ENCODE measurements around the gene RNASEH2A.

Gene RNASEH2A

DNA sequence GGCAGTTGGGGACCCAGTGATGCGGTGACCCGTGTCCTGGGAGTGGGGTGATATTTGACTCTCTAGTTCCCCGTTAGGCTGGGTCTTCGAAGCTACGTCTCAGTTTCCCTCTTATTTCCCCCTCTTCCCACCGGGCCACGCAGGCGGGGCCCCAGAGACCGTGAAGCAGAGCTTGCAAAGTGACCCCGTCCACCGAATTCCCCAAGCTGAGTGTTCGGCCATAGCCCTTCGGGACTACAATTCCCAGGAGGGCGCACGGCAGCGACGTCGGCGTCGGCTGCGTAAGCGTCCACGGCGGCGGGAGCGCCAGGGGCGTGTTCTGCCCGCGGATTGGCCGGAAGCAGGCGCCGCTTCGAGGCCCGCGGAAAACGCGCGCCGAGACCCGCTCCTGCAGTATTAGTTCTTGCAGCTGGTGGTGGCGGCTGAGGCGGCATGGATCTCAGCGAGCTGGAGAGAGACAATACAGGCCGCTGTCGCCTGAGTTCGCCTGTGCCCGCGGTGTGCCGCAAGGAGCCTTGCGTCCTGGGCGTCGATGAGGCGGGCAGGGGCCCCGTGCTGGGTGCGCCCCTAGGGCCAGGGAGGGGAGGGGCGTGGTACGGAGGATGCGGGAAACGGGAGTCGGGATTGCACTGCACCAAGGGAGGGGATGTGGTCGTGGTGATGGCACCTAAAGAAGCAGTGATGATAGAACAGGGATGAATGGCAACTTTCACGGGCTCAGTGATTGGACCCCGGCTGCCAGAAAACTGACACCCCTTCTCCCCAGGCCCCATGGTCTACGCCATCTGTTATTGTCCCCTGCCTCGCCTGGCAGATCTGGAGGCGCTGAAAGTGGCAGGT lies at the start of gene RNASEH2A:
Gene RNASEH2A (plus strand): TSS at position 343 of the 840 bp plus-strand sequence. CDS start 90 bp downstream, at position 433.
- peak; percentile 83 for DNase-seq

DNA sequence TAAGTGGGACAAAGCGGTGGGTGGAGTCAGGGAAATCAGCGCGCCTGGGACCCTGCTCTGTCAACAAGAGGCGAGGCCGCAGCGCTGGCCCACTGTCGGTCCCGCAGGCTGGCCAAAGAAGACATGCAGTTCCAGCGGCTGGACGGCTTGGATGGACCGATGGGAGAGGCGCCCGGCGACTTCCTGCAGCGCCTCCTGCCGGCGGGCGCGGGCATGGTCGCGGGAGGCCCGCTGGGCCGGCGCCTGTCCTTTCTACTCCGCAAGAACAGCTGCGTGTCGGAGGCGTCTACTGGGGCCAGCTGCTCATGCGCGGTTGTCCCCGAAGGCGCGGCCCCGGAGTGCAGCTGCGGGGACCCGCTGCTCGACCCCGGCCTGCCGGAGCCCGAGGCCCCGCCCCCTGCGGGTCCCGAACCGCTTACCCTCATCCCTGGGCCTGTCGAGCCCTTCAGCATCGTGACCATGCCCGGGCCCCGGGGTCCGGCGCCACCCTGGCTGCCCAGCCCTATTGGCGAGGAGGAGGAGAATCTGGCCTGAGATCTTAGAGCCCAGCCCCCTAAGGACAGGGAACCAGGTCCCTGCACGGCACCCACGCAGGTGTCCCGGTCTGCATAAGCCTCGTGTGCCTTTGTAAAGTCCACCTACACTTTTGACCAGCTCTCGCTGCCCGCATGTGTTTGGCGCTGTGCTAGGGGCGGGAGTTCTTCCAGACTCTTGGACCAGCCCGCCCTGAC lies 48.7 kb upstream of the RNASEH2A start:
- peak; percentile 59 for DNase-seq

DNA sequence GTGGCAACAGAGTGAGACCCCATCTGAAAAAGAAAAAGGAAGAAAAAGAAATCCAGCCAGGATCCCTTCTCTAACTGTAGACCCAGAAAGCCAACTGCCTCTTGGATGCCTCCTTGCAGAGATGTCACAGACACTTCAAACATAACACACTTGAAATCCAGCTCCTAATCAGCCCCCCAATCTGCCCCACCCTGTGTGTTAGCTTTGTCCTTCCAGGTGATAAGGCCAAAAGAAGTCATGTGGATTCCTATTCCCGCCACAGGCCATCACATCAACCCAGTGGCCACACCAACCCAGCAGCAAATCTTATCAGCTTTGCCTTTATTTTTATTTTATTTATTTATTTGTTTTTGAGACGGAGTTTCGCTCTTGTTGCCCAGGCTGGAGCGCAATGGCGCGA lies 46.7 kb upstream of the RNASEH2A start:
- no peak for DNase-seq

DNA sequence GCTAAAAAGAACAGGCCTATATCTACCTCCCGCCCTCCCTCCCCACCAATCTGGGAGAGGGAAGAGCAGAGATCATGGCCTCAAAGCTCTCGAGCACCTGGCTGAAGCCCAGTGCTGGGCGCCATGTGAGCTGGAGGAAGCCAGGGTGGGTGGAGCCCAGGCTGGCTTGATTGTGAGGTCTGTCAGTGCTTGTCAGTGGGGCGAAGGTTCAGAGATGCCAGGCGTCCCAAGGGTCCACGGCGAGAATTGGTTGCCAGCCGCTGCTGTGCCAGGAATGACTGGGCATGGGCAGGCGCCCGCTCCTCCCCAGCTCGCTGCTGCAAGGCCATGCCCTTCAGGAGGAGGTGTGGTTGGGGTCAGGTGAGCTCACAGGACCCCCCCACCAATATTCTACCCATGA lies 43.3 kb upstream of the RNASEH2A start:
- no peak for DNase-seq

DNA sequence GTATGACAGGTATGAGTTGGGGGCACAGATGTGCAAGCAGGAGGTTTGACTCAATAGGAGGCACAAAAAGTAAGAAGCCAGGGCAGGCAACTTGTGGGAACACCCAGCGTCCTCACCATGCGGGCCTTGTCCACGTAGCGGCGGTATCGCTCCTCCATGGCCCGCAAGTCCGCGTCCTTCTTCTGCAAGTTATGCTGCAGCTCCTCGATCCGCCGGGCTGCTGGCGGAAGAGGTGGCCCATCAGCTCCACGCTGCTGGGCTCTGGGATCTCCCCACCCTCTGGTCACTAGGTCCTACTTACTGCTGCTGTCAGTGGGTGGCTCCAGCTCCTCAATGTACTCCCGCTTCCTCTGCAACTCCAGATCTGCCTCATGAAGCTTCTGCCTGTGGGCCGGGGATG lies 41.7 kb upstream of the RNASEH2A start:
- DNase-seq: no peak

DNA sequence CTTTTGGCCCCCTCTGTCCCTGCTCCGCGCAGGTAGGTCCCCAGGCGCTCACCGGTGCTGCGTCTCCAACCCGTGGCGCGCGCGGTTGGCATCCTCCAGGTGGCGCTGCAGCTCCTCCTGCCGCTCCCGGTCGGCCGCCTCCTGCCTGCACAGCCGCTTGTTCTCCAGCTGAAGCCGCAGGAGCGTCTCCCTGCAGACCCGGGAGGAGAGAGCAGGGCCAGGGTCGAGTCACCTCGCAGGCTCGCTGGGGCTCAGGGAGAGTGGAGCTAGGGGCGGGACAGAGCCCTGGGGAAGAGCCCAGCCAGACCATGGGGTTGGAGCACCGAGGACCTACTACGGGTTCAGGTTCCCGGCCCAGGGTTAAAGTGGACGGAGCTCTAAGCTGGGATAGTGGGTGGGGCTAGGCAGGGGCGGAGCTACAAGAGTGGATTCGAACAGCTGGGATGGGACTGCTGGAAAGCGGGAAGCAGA lies 40.3 kb upstream of the RNASEH2A start:
- DNase-seq: no peak

DNA sequence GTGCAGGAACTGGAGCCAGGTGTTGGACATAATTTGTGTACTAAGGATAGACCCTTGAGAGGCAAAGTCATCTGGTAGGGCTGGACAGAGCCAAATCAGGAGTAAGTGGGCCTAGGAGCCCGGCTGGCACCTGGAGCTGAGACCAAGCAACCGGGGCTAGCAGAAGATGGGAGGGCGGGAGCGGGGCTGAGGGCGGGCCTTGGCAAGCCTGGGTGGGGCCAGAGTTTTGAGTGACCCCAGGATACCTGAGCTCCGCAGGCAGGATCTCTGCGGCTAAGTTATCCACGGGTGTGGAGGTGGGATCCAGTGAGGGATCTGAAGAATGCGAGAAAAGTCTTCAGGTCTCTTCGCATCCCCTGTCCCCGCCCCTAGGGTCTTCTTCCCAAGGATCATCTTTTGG lies 39.2 kb upstream of the RNASEH2A start:
- DNase-seq: no peak

DNA sequence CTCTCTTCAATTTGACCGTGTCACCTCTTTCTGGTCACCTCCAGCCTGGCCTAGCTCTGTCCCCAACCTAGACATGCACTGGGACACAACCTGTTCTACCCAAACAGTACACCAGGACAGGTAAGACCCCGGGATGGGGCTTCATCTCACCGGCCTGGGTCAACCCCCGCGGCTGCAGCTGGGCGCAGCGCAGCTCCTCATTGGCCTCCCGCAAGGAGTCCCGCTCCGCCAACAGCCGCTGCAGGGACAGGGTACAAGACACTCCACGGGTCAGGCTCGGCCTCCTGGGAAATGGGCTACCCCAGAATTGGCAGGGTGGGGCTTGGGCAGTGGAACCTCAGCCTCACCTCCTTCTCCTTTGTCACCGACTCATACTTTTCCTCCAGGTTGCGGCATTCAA lies 38.7 kb upstream of the RNASEH2A start:
- no peak for DNase-seq

DNA sequence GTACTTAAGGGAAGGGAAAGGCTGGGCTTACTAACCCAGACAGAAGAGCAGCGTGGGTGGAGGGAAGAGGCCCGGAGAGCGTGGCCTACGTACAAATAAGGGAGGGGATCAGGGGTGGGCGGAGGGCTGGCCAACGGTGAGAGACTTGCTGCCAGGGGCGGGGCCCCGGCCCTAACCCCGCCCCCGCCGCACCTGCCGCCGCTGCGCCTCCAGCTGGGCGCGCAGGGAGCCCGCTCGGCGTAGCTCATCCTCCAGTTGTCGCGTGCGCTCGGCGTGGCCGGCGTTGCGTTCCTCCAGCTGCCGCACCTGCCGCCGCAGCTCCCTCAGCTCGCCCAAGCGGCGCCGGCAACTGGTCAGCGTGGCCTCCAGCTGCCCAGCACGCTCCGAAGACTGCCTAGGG lies 36.7 kb upstream of the RNASEH2A start:
- DNase-seq: peak; percentile 54

DNA sequence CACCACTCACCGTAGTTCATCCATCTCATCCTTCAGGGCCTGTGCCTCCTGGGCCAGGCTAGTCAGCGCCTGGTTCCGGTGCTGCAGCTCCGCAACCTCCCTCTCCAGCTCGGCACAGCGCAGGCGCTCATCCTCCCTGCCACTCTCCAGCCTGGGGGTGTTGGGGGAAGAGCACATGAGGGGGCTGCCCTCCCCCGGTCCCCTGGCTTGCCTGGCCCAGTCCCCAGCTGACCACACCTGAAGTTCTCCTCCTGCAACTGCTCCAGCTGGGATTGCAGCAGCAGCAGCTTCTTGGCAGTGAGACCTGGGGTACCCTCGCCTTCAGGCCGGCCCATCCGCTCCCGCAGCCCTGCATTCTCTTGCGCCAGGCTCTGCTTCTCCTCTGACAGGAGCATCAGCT lies 35.5 kb upstream of the RNASEH2A start:
- no peak for DNase-seq

DNA sequence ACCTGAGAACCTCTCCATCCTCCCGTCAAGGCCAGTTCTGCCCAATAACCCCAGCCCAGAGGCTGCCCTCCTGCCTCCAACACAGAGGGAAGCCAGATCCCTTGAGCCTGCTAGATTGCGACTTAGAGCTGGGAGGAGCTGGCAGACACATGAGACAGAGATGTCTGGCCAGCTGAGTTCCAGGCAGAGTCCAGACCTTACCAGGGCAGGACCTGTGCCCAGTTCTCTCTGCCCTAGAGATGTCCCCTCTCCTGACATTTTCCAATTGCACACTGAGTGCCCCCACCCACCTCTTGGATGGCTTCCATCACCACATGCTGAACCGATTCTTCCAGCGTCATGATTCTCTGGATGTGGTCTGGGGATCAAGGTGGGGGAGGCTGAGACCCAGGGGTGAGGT lies 34.1 kb upstream of the RNASEH2A start:
- DNase-seq: no peak

DNA sequence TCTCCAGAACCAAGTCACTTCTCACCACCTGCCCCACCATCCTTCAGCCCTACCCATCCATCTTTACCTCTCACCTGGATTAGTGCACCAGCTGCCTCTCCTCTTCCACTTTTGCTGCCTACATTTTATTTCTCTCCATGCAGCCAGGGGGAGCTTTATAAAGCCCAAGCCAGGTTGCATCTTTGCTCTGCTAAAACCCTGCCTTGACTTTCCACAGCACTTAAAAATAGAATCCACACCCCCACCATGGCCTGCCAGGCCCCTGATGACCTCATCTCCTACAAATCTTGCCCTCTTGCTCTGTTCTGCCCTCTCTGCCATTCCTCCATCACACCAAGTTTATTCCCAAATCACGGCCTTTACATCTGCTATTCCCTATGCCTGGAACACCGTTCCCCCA lies 32.8 kb upstream of the RNASEH2A start:
- DNase-seq: no peak

DNA sequence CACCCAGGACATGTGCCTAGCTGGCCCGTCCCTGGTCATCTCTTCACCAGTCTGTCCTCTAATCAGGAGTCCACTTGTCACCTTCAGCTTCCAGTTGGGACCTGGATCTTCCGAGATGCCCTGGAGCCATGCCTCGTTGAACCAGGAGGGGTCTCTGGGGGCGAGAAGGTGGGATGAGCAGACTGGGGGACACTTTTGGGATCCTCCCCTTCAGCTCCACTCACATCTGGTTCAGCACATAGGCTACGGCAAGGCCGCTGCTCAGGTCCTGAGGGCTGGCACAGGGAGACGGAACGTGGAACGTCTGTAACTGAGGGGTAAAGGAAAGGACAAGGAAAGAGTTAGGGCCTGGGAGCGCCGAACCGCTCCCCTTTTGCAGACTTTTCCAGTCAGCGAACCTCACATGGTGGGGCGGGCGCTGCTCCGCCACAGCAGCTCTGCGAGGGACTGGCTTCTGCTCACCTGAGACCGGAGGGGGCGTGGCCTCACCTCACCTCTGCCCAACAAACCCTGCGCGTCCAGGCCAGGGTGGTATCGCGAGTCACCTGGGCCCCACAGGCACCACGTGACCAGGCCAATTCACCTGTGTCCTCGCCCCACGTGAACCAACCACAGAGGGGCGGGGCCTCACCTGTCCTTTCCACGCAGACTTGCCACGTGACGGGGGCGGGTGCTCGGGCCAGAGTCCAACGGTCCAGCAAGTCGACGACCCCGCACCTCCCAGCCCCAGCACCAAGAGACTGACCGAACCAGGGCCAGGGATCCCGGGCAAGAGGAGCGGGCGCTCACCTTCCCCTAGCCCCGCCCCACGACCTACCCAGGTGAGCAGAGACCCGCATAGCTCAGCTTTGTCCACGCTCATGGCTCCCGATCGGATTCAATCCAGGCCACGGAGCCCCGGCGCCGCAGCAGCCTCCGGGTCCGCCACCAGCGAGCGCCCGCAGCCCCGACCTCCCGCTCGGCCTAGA lies 31.5 kb upstream of the RNASEH2A start, which contains the start of gene HOOK2:
Gene HOOK2 (minus strand): TSS at position 965 of the 968 bp plus-strand sequence. CDS start 103 bp downstream, at position 862.
- peak; percentile 48 for DNase-seq

DNA sequence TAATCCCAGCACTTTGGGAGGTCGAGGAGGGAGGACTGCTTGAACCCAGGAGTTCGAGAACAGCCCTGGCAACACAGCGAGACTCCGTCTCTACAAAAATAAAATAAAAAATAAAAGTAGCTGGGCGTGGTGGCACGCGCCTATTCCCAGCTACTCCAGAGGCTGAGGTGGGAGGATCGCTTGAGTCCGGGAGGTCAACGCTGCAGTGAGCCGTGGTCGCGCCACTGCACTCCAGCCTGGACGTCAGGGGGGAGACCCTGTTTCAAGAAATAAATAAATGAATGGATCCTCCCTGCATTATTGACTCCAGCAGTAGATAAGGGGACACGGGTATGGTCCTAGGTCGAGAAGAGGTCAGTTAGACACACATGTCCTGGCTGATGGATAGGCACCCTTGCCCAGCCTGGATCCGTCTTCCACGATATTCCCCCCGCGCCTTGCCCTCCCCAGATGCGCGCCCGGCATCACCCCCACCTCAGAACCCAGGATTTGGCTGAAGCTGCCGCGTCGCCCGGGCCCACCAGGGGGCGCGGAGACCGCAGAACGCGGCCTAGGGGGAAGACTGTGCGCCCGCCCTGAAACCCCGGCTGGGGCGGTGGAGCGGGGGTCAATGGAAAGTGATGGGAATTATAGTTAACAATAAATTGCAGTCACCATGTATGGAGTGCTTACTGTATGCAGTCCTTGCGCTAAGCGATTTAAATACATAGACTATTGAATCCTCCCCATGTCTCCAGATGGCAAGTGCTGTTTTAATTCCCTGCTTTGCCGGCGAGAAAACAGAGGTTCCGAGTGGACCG lies 29.0 kb upstream of the RNASEH2A start:
- DNase-seq: peak; percentile 78

DNA sequence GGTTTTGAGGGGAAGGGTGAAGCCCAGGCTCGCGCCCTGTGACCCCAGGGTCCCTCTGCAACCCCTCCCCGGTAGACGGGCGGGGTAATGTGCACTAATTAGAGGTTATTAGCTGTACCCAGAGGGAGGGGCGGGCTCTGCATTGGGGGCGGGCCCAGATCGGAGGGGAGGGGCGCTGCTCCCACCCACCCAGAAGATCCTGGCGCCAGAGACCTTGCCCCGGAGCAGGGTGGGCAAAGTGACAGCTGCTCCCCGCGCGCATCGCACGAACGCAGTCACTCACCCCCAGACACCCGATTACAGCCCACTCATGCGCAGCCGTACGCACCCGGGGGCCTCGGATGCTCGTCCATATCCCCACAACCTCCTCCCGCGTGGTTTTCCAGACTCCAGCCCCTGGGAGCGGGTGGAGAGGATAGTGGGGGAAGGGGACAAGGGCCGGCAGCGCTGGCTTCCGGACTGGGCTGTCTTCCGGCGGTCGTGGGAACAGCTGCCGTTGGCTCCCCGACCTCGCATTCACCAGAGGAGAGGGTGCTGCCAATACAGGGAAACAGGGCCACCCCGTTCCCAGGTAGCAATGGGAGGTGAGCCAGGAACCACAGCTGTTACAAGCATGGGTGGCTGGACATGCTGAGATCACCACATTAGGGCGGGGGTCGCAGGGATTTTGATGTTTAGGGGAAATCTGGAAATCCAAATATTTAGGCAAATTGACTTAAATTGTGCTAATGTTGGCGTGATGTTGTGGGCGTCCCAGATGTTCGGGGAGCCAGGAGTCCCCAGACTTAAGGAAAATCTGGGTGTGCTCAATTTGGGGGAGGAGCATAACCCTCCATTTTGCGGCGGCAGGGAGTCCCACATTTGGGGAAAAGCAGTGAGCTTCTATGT lies 28.1 kb upstream of the RNASEH2A start:
- peak; percentile 37 for DNase-seq

DNA sequence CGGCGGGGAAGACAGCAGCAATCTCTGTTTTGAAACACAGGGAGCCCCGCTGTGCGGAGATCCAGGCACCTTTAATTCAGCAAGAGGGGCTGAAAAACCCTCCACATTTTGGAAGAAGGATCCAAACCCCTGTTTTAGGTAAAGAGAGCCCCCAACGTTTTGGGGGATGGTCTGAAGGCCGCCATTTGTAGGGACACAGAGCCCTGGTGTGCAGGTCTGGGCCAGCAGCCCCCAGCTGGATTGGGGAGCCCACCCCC lies 27.6 kb upstream of the RNASEH2A start:
- DNase-seq: no peak

DNA sequence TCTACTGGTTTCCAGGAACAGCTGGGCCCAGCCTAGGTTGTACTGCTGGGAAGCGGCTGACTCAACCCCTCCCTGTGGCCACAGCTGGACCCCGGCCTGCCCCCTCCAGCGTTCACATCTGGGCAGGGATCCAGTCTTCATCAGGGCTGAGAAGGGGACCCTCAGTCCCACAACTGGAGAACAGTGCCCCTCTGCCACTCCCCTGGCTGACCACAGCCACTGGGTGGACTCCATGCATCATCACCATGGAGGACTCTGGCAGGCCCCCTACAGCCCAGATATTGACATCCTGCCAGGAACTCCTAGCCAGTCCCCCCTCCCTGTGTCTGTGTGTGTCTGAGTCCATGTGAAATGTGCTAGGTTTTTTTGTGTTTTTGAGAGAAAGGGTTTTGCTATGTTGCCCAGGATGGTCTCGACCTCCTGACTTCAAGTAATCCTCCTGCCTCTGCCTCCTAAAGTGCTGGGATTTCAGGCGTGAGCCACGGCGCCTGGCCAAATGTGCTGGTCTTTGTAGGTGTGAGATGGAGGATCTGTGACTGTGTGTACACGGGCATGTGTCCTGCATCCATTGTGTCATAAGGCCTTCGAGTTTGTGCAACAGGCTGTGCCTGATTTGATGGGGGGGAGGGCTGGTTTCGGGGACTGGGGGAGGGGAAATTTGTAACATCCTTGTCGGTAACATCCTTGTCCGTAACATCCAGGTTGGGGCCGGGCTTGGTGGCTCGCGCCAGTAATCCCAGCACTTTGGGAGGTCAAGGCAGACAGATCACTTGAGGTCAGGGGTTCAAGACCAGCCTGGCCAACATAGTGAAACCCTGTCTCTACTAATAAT lies 27.0 kb upstream of the RNASEH2A start:
- no peak for DNase-seq

DNA sequence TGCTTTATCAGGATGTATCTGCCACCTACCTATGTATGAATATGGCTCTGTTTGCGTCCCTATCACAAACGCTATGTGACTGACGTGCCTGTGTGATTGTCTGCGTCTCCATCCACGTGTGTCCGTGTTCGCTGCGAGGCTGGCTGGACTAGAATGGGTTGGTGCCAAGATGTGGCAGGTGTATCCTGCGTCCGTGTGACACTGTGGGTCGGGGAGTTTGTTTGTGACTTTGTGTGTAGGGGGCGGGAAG lies 24.3 kb upstream of the RNASEH2A start:
- DNase-seq: no peak

DNA sequence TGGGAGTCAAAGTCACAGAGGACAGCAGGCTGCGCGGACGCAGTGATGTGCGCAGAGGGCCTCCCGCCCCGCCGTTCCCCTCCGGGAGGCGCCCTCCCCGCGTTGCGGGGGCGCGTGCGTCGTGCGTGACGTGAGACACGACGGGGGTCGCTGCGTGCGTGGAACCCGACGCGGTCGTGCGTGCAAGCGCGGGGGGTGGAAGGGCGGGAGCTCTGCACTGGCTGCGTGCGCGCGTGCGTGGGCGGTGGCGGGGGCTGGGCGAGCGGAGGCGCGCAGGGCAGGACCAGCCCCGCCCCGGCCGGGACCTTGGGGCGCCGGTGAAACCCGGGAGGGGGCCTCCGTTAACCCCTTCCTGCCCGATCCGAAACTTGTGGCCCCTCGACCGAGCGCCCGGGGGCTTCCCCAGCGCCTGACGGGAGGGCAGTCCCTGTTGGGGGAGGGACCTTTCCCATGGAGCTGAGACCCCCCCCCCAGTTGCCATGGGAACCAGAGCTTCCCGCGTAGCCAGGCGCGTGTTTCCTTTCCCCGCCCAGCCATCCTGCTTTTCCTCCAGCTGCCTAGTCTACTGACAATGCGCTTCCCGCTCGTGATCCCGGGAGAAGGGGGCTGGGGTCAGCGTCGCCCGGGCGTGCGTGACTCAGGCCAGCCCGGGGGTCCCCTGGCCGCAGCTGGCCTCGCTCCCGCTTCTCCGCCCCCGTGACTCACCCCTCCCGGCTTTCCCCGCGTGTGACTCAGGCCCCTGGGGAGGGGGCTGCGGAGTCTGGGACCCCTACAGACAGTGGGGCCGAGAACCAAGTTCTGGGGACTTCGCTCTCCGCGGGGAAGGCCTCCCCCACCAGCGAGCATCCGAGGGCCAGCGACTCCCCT lies 23.7 kb upstream of the RNASEH2A start:
- DNase-seq: peak; percentile 94
